Measurements from ENCODE around the gene MNT. TPM values are rescaled to one million over a fixed set of nuclear protein-coding genes. Genes with fewer than 3 reads are reported as not detected.

The MNT gene
- total and polyA plus RNA-seq, 4 donors: 1.7 to 5.0 (median 2.6) TPM

DNA sequence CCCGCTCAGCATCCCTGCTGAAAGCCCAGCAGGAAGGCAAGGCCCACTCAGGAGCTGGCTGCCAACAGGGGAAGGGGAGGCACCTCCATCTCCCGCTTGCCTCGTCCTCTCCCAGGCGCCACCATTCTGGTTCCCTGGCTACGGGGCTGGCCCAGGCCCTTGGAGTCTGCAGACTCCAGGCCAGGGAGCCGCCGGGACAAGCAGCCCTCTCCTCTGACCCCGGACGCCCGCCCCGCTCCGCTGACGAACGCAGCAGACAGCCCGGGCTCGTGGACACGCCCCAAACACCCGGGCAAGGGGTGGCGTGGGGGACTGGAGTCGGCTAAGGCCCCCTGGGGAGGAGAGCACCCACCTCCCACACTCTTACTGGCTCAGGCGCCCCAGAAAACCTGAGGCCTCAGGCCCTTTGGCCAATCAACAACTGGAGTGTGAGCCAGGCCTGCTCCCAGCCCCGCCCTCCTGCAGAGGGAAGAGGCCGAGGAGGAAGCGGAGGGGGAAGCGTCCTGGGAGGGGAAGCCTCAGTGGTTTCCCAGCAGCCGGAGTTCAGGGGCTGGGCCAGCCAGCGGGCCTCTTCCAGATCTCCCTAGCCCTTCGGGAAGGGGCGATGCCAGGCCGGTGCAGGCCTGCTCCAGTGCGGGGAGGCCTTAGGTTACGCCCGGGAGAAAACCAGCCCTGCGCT is 4.2 kb downstream of the MNT start (continued):
- TF ChIP-seq, protein P1, sequence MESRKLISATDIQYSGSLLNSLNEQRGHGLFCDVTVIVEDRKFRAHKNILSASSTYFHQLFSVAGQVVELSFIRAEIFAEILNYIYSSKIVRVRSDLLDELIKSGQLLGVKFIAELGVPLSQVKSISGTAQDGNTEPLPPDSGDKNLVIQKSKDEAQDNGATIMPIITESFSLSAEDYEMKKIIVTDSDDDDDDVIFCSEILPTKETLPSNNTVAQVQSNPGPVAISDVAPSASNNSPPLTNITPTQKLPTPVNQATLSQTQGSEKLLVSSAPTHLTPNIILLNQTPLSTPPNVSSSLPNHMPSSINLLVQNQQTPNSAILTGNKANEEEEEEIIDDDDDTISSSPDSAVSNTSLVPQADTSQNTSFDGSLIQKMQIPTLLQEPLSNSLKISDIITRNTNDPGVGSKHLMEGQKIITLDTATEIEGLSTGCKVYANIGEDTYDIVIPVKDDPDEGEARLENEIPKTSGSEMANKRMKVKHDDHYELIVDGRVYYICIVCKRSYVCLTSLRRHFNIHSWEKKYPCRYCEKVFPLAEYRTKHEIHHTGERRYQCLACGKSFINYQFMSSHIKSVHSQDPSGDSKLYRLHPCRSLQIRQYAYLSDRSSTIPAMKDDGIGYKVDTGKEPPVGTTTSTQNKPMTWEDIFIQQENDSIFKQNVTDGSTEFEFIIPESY (IDR thresholded peaks at IDR 0.05): no peak
- TF ChIP-seq EGR1 (IDR thresholded peaks at IDR 0.05; ENCODE audit: low read depth in 2 of 2): no peak

DNA sequence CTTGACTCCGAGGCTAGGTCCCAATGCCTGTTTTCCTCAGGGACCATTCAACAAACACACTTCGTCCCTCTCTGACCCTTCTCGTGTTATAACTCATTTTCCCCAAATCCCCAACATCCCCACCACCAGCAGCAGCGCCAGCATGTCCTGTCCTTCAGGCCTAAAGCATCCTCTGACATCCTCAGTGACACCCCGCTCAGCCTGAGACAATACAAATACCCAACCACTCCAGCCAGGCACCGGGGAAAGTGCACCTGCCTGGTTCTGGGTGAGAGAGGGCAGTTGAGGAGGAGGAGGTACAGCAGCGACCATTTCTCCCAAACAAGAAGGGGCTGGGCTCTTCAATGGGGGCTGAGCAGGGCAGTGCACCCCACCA is 4.7 kb downstream of the MNT start:
- Histone ChIP-seq H3K36me3 (ENCODE audit: control insufficient read depth in 4 of 4, insufficient read depth in 3 of 4, low read depth in 1 of 4, low read length in 3 of 4) (no peaks in the 10 kb centered on the region), H3K9ac (ENCODE audit: low read depth in 1 of 2, low read length in 2 of 2) (peak overlapping the region; percentile 2 to 23), H3K27ac (ENCODE audit: low read depth in 1 of 2, low read length in 2 of 2) (peak overlapping the region; percentile 100), H3K4me1 (ENCODE audit: control insufficient read depth in 4 of 4, insufficient read depth in 4 of 4, low read length in 3 of 4) (peaks cover 16 to 52% (median 37%) of the 10 kb centered on the region in 4 donors), H3K27me3 (ENCODE audit: control insufficient read depth in 4 of 4, insufficient read depth in 4 of 4, low read length in 3 of 4) (no peaks in the 10 kb centered on the region), H3K9me3 (ENCODE audit: control insufficient read depth in 4 of 4, low read length in 3 of 4) (no peaks in the 10 kb centered on the region), H3K4me3 (ENCODE audit: low read depth in 1 of 3, low read length in 3 of 3) (no peak overlapping the region)
- WGBS: 74% methylated on average over 7 of the region's 7 CpGs
- no peak for DNase-seq (ENCODE audit: low spot score)
- no peak for TF ChIP-seq SP1 (IDR thresholded peaks at IDR 0.05)
- TF ChIP-seq, protein P2, sequence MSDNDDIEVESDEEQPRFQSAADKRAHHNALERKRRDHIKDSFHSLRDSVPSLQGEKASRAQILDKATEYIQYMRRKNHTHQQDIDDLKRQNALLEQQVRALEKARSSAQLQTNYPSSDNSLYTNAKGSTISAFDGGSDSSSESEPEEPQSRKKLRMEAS (IDR thresholded peaks at IDR 0.05): no peak
- no peak for TF ChIP-seq EGR1 (IDR thresholded peaks at IDR 0.05; ENCODE audit: low read depth in 2 of 2)
- no peak for TF ChIP-seq NR2F2 (IDR thresholded peaks at IDR 0.05)
- no peak for TF ChIP-seq HNF4A (conservative IDR thresholded peaks at IDR 0.05)

DNA sequence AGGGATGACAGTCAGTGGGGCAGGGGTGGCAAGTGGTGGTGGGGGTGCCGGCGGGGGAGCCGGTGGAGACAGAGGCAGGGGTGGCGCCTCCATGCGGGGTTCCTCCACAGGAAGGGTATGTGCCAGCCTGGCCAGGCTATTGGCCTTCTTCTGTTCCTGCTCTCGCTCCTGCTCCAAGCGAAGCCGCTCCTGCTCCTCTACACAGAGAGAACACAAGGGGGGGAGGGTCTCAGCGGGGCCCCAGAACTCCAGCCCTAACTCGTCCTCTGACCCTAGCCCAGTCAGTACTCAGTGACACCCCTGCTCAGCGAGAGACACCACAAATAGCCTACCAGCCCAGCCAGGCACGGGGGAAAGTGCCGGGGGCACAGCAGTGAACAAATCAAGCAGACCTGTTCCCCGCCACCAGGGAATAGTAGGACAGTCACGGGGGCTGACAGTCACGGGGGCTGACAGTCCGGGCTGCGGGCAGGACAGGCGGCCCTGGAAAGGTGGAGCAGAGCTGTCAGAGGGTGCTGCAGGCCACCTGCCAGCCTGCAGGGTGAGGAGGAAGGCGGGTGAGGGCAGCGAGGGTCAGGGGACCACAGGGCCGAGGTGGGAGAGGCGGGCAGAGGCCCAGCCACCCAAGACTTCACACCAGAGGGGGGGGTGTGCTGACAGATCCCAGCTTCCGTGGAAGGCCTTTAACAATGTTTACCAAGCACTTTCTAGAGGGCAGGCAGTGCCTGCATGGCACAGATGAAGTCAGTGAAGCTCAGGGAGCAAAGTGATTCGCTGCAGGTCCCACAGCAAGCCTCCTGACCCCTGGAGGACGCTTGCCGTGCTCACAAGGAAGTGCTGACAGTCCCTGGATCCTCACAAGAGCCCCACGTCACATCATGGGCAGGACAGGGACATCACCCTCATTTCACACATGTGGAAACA is 5.3 kb downstream of the MNT start:
- Histone ChIP-seq H3K4me3 (ENCODE audit: low read depth in 1 of 3, low read length in 3 of 3) (no peak overlapping the region), H3K9ac (ENCODE audit: low read depth in 1 of 2, low read length in 2 of 2) (no peak overlapping the region), H3K27me3 (ENCODE audit: control insufficient read depth in 4 of 4, insufficient read depth in 4 of 4, low read length in 3 of 4) (no peaks in the 10 kb centered on the region), H3K27ac (ENCODE audit: low read depth in 1 of 2, low read length in 2 of 2) (peak overlapping the region; percentile 100), H3K9me3 (ENCODE audit: control insufficient read depth in 4 of 4, low read length in 3 of 4) (no peaks in the 10 kb centered on the region), H3K36me3 (ENCODE audit: control insufficient read depth in 4 of 4, insufficient read depth in 3 of 4, low read depth in 1 of 4, low read length in 3 of 4) (no peaks in the 10 kb centered on the region), H3K4me1 (ENCODE audit: control insufficient read depth in 4 of 4, insufficient read depth in 4 of 4, low read length in 3 of 4) (peaks cover 16 to 52% (median 37%) of the 10 kb centered on the region in 4 donors)
- 84% methylated on average over 28 of the region's 28 CpGs for WGBS
- no peak for DNase-seq (ENCODE audit: low spot score)
- TF ChIP-seq, protein P2 (IDR thresholded peaks at IDR 0.05): no peak
- TF ChIP-seq SP1 (IDR thresholded peaks at IDR 0.05) (no peak), RAD21 (IDR thresholded peaks at IDR 0.05) (no peak), YY1 (IDR thresholded peaks at IDR 0.05) (no peak), RXRA (IDR thresholded peaks at IDR 0.05) (no peak), GABPA (IDR thresholded peaks at IDR 0.05 in 1 of 2, conservative IDR thresholded peaks at IDR 0.05 in 1 of 2) (no peak), NR2F2 (IDR thresholded peaks at IDR 0.05) (no peak), FOXA1 (IDR thresholded peaks at IDR 0.05) (no peak), FOXA2 (IDR thresholded peaks at IDR 0.05) (no peak), TAF1 (conservative IDR thresholded peaks at IDR 0.05) (no peak)
- TF ChIP-seq, protein P1 (IDR thresholded peaks at IDR 0.05): no peak
- TF ChIP-seq, protein P3, sequence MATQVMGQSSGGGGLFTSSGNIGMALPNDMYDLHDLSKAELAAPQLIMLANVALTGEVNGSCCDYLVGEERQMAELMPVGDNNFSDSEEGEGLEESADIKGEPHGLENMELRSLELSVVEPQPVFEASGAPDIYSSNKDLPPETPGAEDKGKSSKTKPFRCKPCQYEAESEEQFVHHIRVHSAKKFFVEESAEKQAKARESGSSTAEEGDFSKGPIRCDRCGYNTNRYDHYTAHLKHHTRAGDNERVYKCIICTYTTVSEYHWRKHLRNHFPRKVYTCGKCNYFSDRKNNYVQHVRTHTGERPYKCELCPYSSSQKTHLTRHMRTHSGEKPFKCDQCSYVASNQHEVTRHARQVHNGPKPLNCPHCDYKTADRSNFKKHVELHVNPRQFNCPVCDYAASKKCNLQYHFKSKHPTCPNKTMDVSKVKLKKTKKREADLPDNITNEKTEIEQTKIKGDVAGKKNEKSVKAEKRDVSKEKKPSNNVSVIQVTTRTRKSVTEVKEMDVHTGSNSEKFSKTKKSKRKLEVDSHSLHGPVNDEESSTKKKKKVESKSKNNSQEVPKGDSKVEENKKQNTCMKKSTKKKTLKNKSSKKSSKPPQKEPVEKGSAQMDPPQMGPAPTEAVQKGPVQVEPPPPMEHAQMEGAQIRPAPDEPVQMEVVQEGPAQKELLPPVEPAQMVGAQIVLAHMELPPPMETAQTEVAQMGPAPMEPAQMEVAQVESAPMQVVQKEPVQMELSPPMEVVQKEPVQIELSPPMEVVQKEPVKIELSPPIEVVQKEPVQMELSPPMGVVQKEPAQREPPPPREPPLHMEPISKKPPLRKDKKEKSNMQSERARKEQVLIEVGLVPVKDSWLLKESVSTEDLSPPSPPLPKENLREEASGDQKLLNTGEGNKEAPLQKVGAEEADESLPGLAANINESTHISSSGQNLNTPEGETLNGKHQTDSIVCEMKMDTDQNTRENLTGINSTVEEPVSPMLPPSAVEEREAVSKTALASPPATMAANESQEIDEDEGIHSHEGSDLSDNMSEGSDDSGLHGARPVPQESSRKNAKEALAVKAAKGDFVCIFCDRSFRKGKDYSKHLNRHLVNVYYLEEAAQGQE (IDR thresholded peaks at IDR 0.05): no peak

Measured in liver (tissue), 9 donors.